Caki2 (cell line): Measurements from ENCODE around the gene HTR3D. TPM values are rescaled to one million over a fixed set of nuclear protein-coding genes. Genes with fewer than 3 reads are reported as not detected.
A peak's percentile ranks its signal among the peaks of the same experiment; 100 is the strongest.
"Not testable (repeated sequence)": the region's sequence is repeated elsewhere in the genome, so short reads cannot be mapped to it uniquely, and the experiment has no call there.

Source experiments
- DNase-seq: peaks from one replicate; pipeline ENCODE4 v3.0.0-alpha.2; 2015; ENCODE audit warnings: low read depth
- in situ Hi-C: cut with HindIII; loops from 2 replicates; pipeline ENCODE4 v1.10.0; 2016; ENCODE audit warnings: low sequenced_read_pairs, low pct_unique_long_range_greater_than_20kb, mixed read lengths
- total RNA-seq: library from RNA; depleted of rRNA; stranded (reverse); fragments of >200 nt; shearing (Covaris generic); gene quantifications from 2 replicates; pipeline ENCODE4 v1.2.3, GENCODE V29; 2014; ENCODE audit warnings: low replicate concordance

The HTR3D gene
- total RNA-seq, 1 experiment from 2014 or later: not detected

DNA sequence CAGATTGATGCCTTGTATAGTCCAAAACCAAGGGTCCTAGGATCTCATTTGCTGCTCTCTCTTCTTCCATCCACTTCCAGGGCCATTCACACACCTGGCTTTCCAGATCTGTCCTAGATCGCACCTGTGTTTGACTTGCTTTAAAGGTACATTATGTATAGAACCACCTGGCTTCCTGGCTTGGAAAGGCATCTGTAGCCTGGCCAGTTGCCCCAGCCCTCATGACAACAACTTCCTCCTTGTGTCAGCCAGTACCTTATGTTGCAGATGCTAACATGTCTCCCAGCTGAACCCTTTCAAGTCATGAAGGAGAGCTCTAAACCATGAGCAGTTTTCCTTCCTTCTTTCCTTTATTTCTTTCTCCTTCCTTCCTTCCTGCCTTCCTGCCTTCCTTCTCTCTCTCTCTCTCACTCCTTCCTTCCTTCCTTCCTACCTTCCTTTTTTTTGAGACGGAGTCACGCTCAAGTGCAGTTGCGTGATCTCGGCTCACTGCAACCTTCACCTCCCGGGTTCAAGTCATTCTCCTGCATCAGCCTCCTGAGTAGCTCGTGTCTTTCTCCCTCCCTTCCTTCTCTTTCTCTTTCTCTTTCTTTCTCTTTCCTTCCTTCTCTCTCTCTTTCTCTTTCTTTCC lies 18.8 kb downstream of the HTR3D start:
- in situ Hi-C loops: no loop called here

DNA sequence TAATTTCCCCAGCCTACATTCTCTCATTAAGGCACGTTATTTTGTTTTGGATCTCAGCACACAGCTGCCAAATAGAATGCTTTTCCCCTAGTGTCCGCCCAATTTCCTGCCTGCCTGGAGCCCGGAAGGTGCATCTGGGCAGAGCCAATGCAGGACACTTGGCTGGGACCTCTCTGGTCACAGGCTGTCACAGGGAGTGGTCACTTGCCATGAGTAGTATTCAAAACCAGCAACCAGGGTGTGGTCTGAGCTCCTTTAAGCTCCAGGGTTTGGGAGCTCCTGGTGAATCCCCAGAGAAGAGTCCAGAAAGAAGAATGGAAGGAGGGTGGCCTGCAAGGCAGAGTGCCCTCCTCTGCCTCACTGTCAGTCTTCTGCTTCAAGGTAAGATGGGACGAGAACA lies 21.2 kb downstream of the HTR3D start, which contains the start of gene HTR3C:
Gene HTR3C, plus strand, starts transcription at position 281 of the 400 bp plus-strand sequence. Its CDS starts 34 bp downstream, at position 315.
- no peak for DNase-seq
- in situ Hi-C loops: no loop called here

More for the DNA sequence above, 18.8 kb downstream of the HTR3D start:
- no peak for DNase-seq

DNA sequence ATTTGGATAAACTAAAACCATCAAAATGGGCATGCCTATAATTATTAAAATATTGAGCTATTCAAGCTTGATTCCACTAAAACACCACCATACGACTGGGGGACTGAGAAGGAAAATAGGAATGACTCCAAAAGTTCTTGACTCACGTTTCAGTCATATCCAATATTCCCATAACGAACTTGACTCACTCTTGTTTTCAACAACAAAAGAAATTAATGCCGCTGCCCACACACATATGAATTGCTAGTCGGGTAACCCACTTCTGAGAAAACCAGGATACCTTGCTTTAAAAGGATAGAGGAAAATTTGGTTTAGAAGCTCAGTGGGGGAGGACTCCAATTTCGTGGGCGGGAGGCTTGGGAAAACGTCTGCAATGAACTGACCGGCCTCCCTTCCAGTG lies 26.5 kb downstream of the HTR3D start:
- in situ Hi-C loops: no loop called here
- no peak for DNase-seq

- no peak for DNase-seq
- in situ Hi-C loops: no loop called here
Observed at GRCh38 chr3:184059424-184059823, 27.9 kb downstream of the HTR3D start.

DNA sequence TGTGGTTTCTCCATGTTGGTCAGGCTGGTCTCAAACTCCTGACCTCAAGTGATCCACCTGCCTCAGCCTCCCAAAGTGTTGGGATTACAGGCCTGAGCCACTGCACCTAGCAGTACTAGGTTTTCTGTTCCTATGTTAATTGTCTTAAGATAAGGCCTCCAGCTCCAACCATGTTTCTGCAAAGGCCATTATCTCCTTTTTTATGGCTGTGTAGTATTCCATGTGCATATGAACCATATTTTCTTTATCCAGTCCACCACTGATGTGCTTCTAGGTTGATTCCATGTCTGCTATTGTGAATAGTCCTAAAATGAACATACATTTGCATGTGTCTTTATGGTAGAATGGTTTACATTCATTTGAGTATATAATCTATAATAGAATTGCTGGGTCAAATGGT lies 31.1 kb downstream of the HTR3D start:
- in situ Hi-C loops: no loop called here
- no peak for DNase-seq

- DNase-seq: no peak
Observed at GRCh38 chr3:184066211-184066610, 34.7 kb downstream of the HTR3D start.

GRCh38 chr3:184067573-184068055 lies 36.1 kb downstream of the HTR3D start:
- DNase-seq: no peak
- in situ Hi-C loops: no loop called here

More at GRCh38 chr3:184066211-184066610, 34.7 kb downstream of the HTR3D start:
- in situ Hi-C loops: no loop called here

DNA sequence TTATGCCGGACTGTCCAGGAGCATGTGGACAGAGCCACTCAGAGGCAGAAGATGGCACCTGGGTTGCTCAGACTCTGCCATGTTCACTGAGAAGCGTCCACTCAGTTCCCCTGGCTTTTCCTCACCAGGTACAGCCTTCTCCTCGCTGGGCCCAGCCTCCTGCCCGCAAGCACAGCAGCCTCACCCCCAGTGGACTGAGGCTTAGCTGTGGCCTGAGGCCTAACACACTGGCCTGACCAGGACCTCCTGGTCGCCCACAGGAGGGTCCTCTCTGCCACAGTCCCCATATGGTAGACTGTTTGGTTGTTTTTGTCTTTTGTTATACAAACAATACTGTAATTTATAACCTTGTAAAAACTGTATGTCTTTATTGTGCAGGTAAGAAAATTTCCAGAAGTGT lies 36.8 kb downstream of the HTR3D start:
- DNase-seq: no peak
- in situ Hi-C loops: no loop called here

DNA sequence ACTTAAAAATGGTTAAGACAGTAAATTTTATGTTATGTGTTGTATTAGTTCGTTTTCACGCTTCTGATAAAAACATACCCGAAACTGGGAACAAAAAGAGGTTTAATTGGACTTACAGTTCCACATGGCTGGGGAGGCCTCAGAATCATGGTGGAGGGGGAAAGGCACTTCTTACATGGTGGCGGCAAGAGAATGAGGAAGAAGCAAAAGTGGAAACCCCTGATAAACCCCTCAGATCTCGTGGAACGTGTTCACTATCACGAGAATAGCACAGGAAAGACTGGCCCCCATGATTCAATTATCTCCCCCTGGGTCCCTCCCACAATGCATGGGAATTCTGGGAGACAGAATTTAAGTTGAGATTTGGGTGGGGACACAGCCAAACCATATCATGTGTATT lies 39.6 kb downstream of the HTR3D start:
- DNase-seq, in situ Hi-C loops: not testable (repeated sequence)

GRCh38 chr3:184073621-184074020 lies 42.1 kb downstream of the HTR3D start:
- no peak for DNase-seq
- in situ Hi-C loops: no loop called here

DNA sequence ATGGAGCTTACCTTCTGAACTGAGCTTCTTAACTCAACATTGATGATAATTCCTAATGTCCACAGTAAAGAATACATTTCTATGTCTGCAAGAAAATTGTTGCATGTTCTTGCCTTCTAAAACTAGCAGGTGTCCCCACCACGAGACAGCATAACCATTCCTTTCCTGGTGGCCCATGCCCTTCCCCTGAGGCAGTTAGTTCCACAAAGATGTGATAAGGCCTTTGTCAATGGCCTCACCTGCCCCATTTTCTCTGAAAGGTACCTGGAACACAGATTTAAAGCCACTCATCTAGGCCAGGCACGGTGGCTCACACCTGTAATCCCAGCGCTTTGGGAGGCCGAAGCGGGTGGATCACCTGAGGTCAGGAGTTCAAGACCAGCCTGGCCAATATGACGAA lies 44.4 kb downstream of the HTR3D start:
- in situ Hi-C loops: no loop called here
- no peak for DNase-seq

- in situ Hi-C loops: no loop called here
- no peak for DNase-seq
Observed at GRCh38 chr3:184077881-184078280, 46.3 kb downstream of the HTR3D start.

- DNase-seq: no peak
- in situ Hi-C loops: no loop called here
Observed at GRCh38 chr3:184078851-184079250, 47.3 kb downstream of the HTR3D start.

DNA sequence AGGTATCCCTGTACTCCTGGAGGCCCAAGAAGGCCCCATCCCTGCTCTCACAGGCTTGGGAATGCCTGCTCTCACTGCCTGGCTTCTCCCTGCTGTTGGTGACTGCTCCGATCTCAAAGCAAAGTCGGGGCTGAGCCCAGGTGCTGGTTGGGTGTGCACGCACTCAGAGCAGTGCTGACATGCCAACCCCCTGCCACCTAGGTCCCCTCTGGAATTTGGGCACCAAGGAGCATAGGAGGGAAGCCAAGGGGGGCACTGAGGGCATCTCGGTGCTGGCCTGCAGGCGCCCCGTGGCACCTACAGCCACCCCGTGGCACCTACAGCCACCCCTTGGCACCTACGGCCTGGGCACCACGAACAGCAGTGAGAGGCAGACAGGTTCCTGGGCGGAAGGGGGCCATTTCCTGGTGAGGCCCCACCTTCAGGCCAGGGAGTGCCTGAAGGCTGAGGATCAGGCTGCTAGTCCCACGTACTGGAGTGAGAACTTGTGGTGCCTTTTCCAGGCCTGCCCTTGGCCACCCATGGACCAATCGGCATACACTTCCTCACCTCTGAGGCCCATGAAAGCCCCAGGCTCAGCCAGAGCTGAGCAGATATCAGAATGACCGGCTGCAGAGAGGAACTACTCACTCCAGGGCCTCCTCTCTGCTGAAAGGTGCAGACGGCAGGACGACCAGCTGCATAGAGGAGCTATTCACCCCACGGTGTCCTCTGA lies 49.7 kb downstream of the HTR3D start:
- DNase-seq: no peak
- in situ Hi-C loops: no loop called here

- DNase-seq: no peak
Observed at GRCh38 chr3:184082034-184082433, 50.5 kb downstream of the HTR3D start.

DNA sequence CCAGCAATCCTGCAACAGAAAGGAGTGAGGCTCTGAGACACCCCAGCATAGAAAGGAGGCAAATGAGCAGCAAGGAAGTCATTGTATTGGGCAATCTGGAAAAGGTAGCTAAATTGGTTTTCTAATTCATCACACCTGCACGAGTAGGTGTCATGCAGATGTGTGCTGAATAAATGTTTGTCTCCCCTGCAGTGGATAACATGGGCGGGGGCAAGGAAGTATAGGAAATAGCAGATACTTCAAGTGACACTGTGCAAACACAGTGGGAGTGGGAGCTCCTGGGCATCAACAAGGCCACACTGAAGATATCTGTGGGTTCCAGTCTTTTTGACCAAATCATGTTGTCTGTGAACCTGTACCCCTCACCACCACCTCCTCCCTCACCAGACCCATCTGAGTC lies 50.9 kb downstream of the HTR3D start:
- in situ Hi-C loops: no loop called here
- DNase-seq: no peak

More at GRCh38 chr3:184082034-184082433, 50.5 kb downstream of the HTR3D start:
- in situ Hi-C loops: no loop called here

- peak; percentile 16 for DNase-seq
- in situ Hi-C loops: no loop called here
Observed at GRCh38 chr3:184085389-184085852, 53.9 kb downstream of the HTR3D start.
